ENCODE measurements around the gene FAM107B.
A peak's percentile ranks its signal among the peaks of the same experiment; 100 is the strongest.

Gene FAM107B

DNA sequence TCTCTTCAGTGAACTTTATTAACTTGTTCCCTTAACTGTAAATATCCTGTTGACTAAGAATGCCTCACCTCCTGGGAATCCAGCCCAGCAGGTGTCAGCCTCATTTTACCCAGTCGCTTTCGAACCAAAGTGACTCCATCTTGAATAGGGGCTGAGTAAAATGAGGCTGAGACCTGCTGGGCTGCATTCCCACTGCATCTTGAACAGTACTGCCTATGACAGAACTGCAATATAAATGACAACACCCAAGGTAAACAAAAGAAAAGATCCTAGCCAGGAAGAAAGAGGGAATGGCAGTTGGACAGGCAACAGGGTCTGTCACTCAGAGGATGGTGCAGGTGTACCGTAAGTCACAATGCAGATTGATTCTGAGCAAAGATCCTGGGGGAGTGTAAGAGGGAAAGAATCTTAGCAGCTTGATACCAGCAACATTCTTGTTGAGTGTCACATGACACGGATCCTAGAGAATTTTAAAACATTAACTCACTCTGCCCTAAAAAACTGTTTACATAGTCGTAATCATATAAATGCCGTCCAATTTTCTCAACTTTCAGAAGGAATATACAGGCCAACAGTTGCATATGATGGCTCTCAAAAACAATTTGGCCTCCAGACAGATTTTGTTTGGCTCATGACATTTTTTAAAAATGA lies 4.4 kb upstream of the FAM107B start:
- no peak overlapping the region for H3K4me3 ChIP-seq (replicated peaks; ENCODE audit: low read depth, low read length)
- no peak for DNase-seq (ENCODE audit: low read depth)
- TF ChIP-seq, protein P1, sequence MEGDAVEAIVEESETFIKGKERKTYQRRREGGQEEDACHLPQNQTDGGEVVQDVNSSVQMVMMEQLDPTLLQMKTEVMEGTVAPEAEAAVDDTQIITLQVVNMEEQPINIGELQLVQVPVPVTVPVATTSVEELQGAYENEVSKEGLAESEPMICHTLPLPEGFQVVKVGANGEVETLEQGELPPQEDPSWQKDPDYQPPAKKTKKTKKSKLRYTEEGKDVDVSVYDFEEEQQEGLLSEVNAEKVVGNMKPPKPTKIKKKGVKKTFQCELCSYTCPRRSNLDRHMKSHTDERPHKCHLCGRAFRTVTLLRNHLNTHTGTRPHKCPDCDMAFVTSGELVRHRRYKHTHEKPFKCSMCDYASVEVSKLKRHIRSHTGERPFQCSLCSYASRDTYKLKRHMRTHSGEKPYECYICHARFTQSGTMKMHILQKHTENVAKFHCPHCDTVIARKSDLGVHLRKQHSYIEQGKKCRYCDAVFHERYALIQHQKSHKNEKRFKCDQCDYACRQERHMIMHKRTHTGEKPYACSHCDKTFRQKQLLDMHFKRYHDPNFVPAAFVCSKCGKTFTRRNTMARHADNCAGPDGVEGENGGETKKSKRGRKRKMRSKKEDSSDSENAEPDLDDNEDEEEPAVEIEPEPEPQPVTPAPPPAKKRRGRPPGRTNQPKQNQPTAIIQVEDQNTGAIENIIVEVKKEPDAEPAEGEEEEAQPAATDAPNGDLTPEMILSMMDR (IDR thresholded peaks at IDR 0.05; ENCODE audit: low read length, missing control alignments), result no peak

DNA sequence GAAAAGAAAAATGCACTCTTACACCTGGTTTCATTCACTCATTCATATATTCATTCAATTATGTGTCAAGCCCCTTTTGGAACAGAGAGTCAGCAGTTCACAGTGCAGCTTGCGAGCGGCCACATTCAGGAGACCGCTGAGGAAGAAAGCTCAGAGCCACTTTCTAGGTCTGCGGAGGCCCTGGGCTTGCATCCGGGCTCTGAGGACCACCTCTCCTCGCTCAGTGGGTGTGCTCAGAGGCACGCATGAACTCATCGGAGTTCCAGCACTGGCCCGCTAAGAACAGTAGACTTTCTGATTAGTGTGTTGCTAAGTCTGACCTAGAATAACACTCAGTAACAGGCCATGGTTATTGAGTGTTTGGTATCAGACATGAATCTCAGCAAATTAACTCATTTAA lies 1.8 kb upstream of the FAM107B start:
- no peak overlapping the region for H3K4me3 ChIP-seq (replicated peaks; ENCODE audit: low read depth, low read length)
- TF ChIP-seq, protein P1 (IDR thresholded peaks at IDR 0.05; ENCODE audit: low read length, missing control alignments), result no peak
- no peak for DNase-seq (ENCODE audit: low read depth)

DNA sequence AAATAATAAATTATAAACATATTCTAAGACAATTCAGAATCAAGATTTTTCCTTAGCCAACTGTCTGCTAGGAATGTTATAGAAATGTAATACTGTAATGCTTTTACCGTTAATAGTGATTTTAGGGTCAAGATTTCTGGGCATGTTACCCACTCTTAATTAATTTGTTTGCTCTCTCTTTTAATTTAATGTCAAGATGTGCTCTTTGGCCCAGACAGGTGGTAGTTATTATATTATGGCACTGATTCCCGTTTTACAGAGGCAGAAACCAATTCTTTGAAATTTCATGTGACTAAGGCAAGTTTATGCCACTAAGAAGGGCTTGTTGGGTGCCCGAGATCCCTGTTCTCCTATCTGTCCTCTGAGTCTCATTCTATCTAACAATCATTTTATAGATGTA lies 959 bp upstream of the FAM107B start:
- DNase-seq (ENCODE audit: low read depth), result no peak
- no peak overlapping the region for H3K4me3 ChIP-seq (replicated peaks; ENCODE audit: low read depth, low read length)
- TF ChIP-seq, protein P1 (IDR thresholded peaks at IDR 0.05; ENCODE audit: low read length, missing control alignments), result no peak

DNA sequence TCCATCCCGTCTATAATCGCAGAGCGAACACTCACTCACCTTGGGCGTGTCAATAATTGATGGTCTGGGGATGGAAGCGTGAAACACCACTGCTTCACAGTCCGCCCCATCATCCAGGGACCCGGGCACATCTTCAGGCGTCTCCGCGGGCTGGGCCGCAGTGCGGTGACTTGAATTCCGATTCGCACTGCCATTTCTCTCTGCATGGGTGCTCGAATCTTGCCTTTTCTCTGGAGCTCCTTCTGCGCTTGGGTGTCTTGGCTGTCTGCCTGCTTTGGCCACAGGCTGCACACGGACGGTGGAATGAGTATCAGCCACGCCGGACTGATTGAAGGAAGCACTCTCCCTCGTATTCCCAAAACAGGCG lies 500 bp downstream of the FAM107B start:
- TF ChIP-seq, protein P1 (IDR thresholded peaks at IDR 0.05; ENCODE audit: low read length, missing control alignments), result no peak
- no peak for DNase-seq (ENCODE audit: low read depth)
- H3K4me3 ChIP-seq (replicated peaks; ENCODE audit: low read depth, low read length), result no peak overlapping the region

DNA sequence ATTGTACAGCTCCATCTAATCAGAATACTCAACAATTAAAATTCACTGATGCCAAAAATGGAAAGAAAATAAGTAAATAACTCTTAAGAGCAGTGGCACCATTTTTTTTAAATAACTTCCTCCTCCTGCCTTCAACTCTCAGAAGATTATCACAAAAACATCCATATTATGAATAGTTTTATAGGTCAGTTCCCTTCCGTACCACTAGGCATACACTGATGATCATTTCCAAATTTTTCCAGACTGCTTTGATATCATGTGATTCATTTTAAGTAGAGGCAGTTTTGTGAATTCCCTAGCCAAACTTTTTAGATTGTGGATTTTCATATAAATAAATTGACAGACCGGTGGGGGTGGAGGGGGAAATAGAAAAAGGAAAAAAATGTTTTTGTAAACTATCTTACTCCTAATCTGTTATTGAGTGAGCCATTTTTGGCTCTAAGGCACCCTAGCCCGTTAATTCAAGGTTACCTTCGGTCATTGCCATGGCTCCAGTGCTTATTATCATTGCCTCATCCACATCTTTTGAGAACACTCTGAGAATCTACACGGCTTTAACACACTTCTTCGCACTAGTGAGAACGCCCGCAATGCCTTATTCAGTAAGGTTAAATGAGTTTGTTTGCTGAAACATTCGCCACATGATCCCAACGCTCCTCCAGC lies 1.0 kb downstream of the FAM107B start:
- no peak overlapping the region for H3K4me3 ChIP-seq (replicated peaks; ENCODE audit: low read depth, low read length)
- TF ChIP-seq, protein P1 (IDR thresholded peaks at IDR 0.05; ENCODE audit: low read length, missing control alignments), result no peak
- DNase-seq (ENCODE audit: low read depth), result no peak

DNA sequence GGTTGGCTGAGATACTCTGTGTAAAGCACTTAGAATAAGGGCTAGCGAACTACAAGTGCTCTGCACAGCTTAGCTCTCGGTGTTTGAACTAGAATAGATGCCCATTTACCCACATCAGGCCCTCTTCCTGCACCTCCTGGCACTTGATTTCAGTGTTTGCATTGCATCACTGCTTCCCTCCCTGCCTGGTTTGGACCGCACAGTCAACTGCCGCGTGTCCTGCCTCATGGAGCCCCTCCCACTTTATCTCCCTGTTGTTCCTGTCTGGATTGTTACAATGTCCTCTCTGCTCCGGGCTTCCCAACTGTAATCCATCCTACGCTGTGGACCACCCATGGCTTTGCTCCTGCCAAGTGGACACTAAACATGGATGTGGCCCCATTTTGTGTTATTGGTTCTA lies 2.3 kb downstream of the FAM107B start:
- peak; percentile 16 for DNase-seq (ENCODE audit: low read depth)
- TF ChIP-seq, protein P1 (IDR thresholded peaks at IDR 0.05; ENCODE audit: low read length, missing control alignments), result no peak
- no peak overlapping the region for H3K4me3 ChIP-seq (replicated peaks; ENCODE audit: low read depth, low read length)

DNA sequence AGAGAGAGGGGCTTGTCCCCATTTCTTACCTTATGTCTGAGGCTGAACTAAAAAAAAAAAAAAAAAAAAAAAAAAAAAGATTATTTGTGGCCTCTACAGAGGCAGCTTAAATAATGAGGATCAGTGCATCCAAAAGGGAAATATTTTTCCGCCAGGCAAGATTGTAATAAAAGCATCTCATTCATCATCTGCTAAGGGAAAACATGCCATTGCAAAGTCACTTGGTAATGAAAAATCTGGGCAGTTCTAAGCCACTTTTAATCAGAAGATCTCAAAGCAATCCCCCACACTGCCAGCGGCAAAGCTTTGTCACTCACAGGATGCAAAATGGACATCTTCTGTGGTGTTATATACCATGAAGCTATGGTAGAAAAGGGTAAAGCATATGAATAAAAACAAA lies 3.8 kb downstream of the FAM107B start:
- TF ChIP-seq, protein P1 (IDR thresholded peaks at IDR 0.05; ENCODE audit: low read length, missing control alignments), result no peak
- H3K4me3 ChIP-seq (replicated peaks; ENCODE audit: low read depth, low read length), result no peak overlapping the region
- DNase-seq (ENCODE audit: low read depth), result no peak

Data from fibroblast of pulmonary artery (primary cell).